GM11168 (cell line): ENCODE measurements around the gene ZNF281.
"Not testable (repeated sequence)": the region's sequence is repeated elsewhere in the genome, so short reads cannot be mapped to it uniquely, and the experiment has no call there.

Experiments
- in situ Hi-C: fragments of 300-500 bp; cut with MboI; formaldehyde crosslinking; loops from one replicate; pipeline ENCODE4 v1.12.0; 2022; ENCODE audit warnings: low sequenced_read_pairs; ENCODE audit not compliant: unreplicated experiment

The ZNF281 gene

GRCh38 chr1:200429221-200429751 lies 19.4 kb upstream of the ZNF281 start:
- in situ Hi-C loops, result no loop called here

GRCh38 chr1:200428482-200429205 lies 18.8 kb upstream of the ZNF281 start:
- in situ Hi-C loops, result no loop called here

- in situ Hi-C loops, result no loop called here
Measured at GRCh38 chr1:200427744-200428143, 17.9 kb upstream of the ZNF281 start.

- in situ Hi-C loops, result no loop called here
Measured at GRCh38 chr1:200426196-200426595, 16.4 kb upstream of the ZNF281 start.

GRCh38 chr1:200423235-200423634 lies 13.4 kb upstream of the ZNF281 start:
- in situ Hi-C loops, result no loop called here

- in situ Hi-C loops, result no loop called here
Measured at GRCh38 chr1:200422211-200422610, 12.4 kb upstream of the ZNF281 start.

GRCh38 chr1:200415789-200416593 lies 6.2 kb upstream of the ZNF281 start:
- in situ Hi-C loops, result no loop called here

GRCh38 chr1:200415227-200415626 lies 5.4 kb upstream of the ZNF281 start:
- in situ Hi-C loops, result no loop called here

- in situ Hi-C loops, result no loop called here
Measured at GRCh38 chr1:200414657-200415056, 4.8 kb upstream of the ZNF281 start.

- in situ Hi-C loops, result not testable (repeated sequence)
Measured at GRCh38 chr1:200413766-200414165, 3.9 kb upstream of the ZNF281 start.

GRCh38 chr1:200411406-200412257 lies 1.8 kb upstream of the ZNF281 start:
- in situ Hi-C loops, result no loop called here

GRCh38 chr1:200410566-200410878 lies 686 bp upstream of the ZNF281 start:
- in situ Hi-C loops, result no loop called here

- in situ Hi-C loops, result no loop called here
Measured at GRCh38 chr1:200409203-200409760, 554 bp downstream of the ZNF281 start.

- in situ Hi-C loops, result no loop called here
Measured at GRCh38 chr1:200406161-200406797, 3.6 kb downstream of the ZNF281 start.

GRCh38 chr1:200405264-200405663 lies 4.6 kb downstream of the ZNF281 start:
- in situ Hi-C loops, result no loop called here

- in situ Hi-C loops, result no loop called here
Measured at GRCh38 chr1:200401708-200402107, 8.1 kb downstream of the ZNF281 start.

- in situ Hi-C loops, result no loop called here
Measured at GRCh38 chr1:200401263-200401662, 8.6 kb downstream of the ZNF281 start.

GRCh38 chr1:200400556-200400955 lies 9.3 kb downstream of the ZNF281 start:
- in situ Hi-C loops, result no loop called here

GRCh38 chr1:200399860-200400259 lies 10.0 kb downstream of the ZNF281 start:
- in situ Hi-C loops, result no loop called here

GRCh38 chr1:200398373-200398772 lies 11.5 kb downstream of the ZNF281 start:
- in situ Hi-C loops, result no loop called here
